Measurements from ENCODE around the gene MT3.

MT3 gene

GRCh38 chr16:56589141-56590039 is at the start of gene MT3:
Gene MT3 (plus strand): TSS chr16:56589528. CDS start chr16:56589591, 63 bp downstream.
- DNase-seq (ENCODE audit: low read depth) = peak; percentile 45

- no peak for DNase-seq (ENCODE audit: low read depth)
These were observed 49.7 kb upstream of the MT3 start for GRCh38 chr16:56539656-56540055.

GRCh38 chr16:56542039-56542438 is 47.3 kb upstream of the MT3 start:
- DNase-seq (ENCODE audit: low read depth) = no peak

GRCh38 chr16:56547120-56547948 is 42.0 kb upstream of the MT3 start:
- peak; percentile 84 for DNase-seq (ENCODE audit: low read depth)

- peak; percentile 17 for DNase-seq (ENCODE audit: low read depth)
These were observed 41.3 kb upstream of the MT3 start for GRCh38 chr16:56547949-56548567.

- DNase-seq (ENCODE audit: low read depth) = no peak
These were observed 40.2 kb upstream of the MT3 start for GRCh38 chr16:56549161-56549560.

DNA sequence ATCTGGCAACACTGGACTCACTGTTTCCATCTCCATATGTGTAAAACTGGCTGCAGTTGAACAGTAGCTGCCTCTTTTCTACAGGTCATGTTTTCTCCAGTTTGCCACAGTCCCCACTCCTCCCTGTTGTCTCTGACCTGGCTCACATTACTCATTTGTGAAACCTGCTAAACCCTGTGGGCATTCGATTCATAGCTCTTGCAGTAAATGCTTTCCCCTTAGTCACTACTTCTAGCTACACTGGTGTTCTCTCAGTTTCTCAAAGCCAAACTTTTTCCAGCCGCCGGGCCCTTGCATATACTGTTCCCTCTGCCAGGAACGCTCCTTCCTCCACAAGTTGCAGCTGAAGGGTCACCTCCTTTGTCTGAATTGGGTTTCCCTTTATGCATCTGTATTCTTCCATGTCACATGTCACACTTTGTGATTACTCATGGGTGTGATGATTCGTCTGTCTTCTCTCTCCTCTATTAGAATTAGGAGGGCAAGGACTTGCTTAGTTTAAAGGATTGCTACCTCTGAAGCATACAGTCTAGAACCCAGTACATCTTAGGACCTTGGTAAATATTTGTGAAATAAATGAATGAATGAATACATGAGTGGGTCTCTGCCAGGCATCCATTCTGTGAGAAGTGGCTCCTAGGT is 39.5 kb upstream of the MT3 start:
- peak; percentile 61 for DNase-seq (ENCODE audit: low read depth)

DNA sequence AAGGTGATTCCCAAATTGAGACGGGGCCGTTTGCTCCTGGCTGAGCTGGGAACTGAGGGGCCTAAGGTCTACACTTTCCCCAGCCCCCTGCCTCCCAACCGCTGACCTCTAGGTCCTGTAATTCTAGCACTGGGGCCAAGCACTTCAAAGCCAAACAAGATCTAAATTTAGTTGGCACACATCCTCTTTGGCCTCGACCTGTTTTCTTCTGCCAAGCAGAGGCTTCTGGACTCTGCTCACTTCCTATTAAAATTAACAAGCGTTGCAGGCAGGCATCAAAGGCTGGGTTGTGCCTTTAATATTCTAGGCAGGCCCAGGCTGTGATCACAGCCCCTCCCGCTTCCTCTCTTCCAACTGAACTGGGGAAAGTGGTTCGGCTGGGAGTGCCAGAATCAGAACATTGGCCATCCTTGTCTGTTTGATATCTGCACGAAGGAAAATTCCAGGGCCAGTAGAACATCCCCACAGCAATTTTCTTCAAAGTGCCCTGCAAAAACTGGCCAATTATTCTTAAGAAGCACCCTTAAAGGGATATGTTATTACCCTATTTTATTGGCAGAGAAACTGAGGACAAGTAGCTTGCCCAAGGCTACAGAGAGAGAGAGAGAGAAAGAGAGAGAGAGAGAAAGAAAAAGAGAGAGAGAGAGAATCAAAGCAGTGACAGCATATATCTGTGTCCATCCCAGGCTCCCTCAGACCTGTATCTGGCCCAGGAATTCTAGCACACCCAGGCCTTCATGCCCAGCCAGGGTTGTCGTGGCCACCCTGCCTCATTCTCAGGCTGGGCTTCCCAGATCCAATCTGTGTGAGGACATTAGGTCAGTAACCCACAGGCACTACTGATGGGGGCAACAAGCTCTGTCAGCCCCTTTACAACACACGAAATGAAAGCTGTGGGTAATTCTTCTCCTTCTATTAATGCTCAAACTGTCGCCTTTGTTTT is 37.3 kb upstream of the MT3 start:
- no peak for DNase-seq (ENCODE audit: low read depth)

DNA sequence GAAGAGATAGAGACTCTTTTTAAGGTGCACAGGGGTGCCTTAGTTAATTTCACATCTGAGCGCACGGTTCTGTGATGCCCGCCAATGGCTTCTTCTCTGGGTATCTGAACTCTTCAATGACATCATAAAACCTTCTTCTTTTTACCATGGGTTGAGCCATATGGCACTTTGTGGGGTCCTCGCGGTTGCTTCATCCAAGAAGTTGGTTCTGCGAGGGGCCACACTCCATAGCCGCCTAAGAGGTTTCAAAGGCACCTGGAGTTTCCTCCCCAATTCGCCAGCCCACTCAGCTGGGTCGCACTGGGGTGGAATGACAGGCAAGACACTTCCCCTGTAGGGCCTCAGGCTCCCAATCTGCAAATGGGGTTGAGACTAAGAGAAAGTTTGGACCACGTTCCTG is 34.9 kb upstream of the MT3 start:
- no peak for DNase-seq (ENCODE audit: low read depth)

GRCh38 chr16:56558024-56558747 is 31.1 kb upstream of the MT3 start:
- peak; percentile 94 for DNase-seq (ENCODE audit: low read depth)

- DNase-seq (ENCODE audit: low read depth) = no peak
These were observed 30.2 kb upstream of the MT3 start for GRCh38 chr16:56559109-56559508.

GRCh38 chr16:56560447-56560846 is 28.9 kb upstream of the MT3 start:
- DNase-seq (ENCODE audit: low read depth) = no peak

DNA sequence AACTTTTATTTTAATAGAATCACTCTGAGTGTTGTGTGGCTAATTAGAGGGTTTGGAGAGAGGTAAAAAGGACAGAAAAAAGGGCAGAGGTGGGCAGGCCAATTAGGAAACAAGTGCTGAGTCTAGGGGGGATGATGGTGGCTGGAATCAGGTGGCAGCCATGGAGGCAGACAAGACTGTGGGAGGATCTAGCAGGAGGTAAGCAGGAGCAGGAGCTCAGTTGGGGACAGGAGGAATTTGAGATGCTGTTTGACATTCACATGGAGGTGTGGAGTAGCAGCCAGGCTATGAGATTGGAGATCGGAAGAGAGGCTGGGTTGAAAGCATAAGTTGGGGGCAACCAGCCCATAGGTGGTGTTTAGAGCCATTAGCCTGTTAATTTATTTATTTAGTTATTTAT is 28.2 kb upstream of the MT3 start:
- DNase-seq (ENCODE audit: low read depth) = no peak

DNA sequence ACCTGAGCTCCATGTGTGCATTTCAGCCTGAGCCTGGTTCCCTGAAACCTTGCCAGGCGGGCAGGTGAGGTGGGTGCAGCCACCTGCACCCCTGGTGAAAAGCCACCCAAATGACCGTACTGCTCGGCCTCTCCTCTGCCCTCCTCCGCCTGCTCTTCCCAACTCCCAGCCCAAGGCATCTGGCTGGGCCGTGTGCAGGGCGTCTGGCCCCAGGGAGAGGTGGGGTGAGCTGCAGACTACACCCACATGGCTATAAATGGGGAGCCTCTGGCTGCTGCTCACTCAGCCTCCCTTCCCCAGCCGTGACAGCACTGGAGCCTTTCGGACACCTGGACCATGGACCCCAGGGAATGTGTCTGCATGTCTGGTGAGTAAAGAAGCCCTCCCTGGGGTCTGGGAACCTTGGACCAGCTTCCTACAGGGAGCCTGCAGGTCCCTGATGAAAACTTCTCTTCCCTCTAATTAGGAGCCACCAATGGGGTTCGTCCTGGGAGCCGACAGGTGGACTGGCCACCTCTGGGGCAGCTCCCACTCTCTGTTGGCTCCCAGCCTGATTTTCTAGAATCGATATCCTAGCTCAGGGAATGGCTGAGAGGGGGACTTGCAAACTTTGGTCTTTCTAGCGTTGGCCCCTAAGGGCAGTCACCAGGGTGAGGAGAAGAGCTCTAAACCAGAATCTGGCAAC is 24.4 kb upstream of the MT3 start, which contains the start of gene MT4:
Gene MT4, plus strand, starts transcription at position 281 of the 685 bp plus-strand sequence. Its CDS starts 56 bp downstream, at position 337.
- DNase-seq (ENCODE audit: low read depth) = no peak

DNA sequence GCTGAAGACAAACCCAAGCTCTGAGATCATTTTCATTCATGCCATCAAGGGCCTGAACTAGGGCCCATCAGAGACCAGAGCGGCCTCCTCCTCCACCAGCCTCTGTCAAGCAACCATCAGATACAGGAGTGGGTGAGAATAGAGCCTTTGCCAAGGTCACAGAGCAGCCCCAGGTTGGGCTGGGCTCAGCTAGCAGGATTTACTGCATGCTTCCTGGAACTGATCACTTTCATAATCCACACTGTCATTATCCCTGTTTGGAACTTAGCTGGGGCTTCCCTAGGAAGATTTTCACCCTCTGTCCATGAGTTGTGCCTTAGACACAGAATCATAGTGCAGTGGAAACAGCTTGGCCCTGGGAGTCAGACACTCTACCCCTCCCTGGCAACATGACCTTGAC is 19.4 kb upstream of the MT3 start:
- DNase-seq (ENCODE audit: low read depth) = no peak

DNA sequence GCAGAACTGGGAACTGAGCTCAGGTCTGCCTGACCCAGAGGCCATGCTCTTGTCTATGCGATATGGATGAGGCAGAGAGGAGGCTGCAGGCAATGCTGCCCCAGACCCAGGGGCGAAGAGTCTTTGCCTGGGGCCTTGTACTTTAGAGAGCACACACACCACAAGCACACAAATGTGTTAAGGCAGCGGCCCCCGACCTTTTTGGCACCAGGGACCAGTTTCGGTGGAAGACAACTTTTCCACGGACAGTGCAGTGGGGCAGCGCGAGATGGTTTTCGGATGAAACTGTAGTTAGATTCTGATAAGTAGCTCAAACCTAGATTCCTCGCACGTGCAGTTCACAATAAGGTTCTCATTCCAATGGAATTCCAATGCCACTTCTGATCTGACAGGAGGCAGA is 17.8 kb upstream of the MT3 start:
- DNase-seq (ENCODE audit: low read depth) = no peak

- no peak for DNase-seq (ENCODE audit: low read depth)
These were observed 14.7 kb upstream of the MT3 start for GRCh38 chr16:56574625-56575024.

GRCh38 chr16:56576585-56577299 is 12.6 kb upstream of the MT3 start:
- peak; percentile 71 for DNase-seq (ENCODE audit: low read depth)

- no peak for DNase-seq (ENCODE audit: low read depth)
These were observed 12.1 kb upstream of the MT3 start for GRCh38 chr16:56577300-56577625.

Measured in ELR (cell line).